Activated CD4-positive, alpha-beta T cell treated with anti-CD3 and anti-CD28 coated beads, Interleukin-2, Interleukin-6, amounts not matched to agents 100 ng/mL and 50 ng/mL, durations not matched to agents 16 hours and 8 hours (primary cell): ENCODE data around the gene GALNT12.

Experiments used
- DNase-seq: peaks from one replicate; pipeline ENCODE4 v3.0.0-alpha.2; 2020

The GALNT12 gene

GRCh38 chr9:98805506-98806272, 1.8 kb upstream of the GALNT12 start:
- DNase-seq = no peak

GRCh38 chr9:98806394-98807035, 955 bp upstream of the GALNT12 start:
- DNase-seq = no peak

- peak; percentile 28 for DNase-seq
Measured at GRCh38 chr9:98807814-98808195, 335 bp downstream of the GALNT12 start.

GRCh38 chr9:98808411-98808815, 943 bp downstream of the GALNT12 start:
- no peak for DNase-seq

- DNase-seq = no peak
Measured at GRCh38 chr9:98808875-98809274, 1.4 kb downstream of the GALNT12 start.

- DNase-seq = no peak
Measured at GRCh38 chr9:98809311-98810101, 2.0 kb downstream of the GALNT12 start.

GRCh38 chr9:98810102-98810842, 2.8 kb downstream of the GALNT12 start:
- no peak for DNase-seq

- no peak for DNase-seq
Measured at GRCh38 chr9:98811051-98811650, 3.7 kb downstream of the GALNT12 start.

- no peak for DNase-seq
Measured at GRCh38 chr9:98815391-98815951, 8.0 kb downstream of the GALNT12 start.

- no peak for DNase-seq
Measured at GRCh38 chr9:98818764-98819163, 11.3 kb downstream of the GALNT12 start.

GRCh38 chr9:98819231-98819630, 11.8 kb downstream of the GALNT12 start:
- no peak for DNase-seq

- no peak for DNase-seq
Measured at GRCh38 chr9:98821831-98822230, 14.4 kb downstream of the GALNT12 start.

GRCh38 chr9:98822661-98823060, 15.2 kb downstream of the GALNT12 start:
- no peak for DNase-seq

GRCh38 chr9:98823666-98824334, 16.3 kb downstream of the GALNT12 start:
- DNase-seq = no peak

- DNase-seq = no peak
Measured at GRCh38 chr9:98825414-98825813, 17.9 kb downstream of the GALNT12 start.

GRCh38 chr9:98826716-98827115, 19.2 kb downstream of the GALNT12 start:
- no peak for DNase-seq

GRCh38 chr9:98829766-98830165, 22.3 kb downstream of the GALNT12 start:
- no peak for DNase-seq

- DNase-seq = no peak
Measured at GRCh38 chr9:98830554-98830953, 23.1 kb downstream of the GALNT12 start.

GRCh38 chr9:98831696-98832095, 24.2 kb downstream of the GALNT12 start:
- no peak for DNase-seq

- no peak for DNase-seq
Measured at GRCh38 chr9:98832768-98833089, 25.3 kb downstream of the GALNT12 start.

- no peak for DNase-seq
Measured at GRCh38 chr9:98833090-98833956, 25.9 kb downstream of the GALNT12 start.
